ENCODE results near the gene CYP4V2.

GRCh38 chr4:186216465-186217024 lies 25.2 kb downstream of the CYP4V2 start:
- TF ChIP-seq CTCF (IDR thresholded peaks at IDR 0.05; ENCODE audit: poor library complexity) = no peak
- TF ChIP-seq EZH2phosphoT487 (IDR thresholded peaks at IDR 0.05; ENCODE audit: low read depth, severe bottlenecking, unreplicated experiment) = no peak
- no peak for TF ChIP-seq EZH2 (IDR thresholded peaks at IDR 0.05; ENCODE audit: borderline replicate concordance)

All from hepatocyte (in vitro differentiated cells).